MM.1S (cell line): ENCODE data around the gene LGALS3BP.

Experiments used
- EZH2 ChIP-seq: fragments of 300-600 bp; sonication (generic); optimal IDR thresholded peaks from 2 replicates; pipeline ENCODE3; 2017; ENCODE audit warnings: low read depth, mild to moderate bottlenecking, antibody characterized with exemption, low read length, mixed read lengths
- TF ChIP-seq, protein P1 (sequence below): fragments of 300-600 bp; sonication (generic); IDR thresholded peaks from 2 replicates; pipeline ENCODE4 v1.5.1; 2016; ENCODE audit warnings: antibody characterized with exemption, low read length, mixed read lengths

DNA sequence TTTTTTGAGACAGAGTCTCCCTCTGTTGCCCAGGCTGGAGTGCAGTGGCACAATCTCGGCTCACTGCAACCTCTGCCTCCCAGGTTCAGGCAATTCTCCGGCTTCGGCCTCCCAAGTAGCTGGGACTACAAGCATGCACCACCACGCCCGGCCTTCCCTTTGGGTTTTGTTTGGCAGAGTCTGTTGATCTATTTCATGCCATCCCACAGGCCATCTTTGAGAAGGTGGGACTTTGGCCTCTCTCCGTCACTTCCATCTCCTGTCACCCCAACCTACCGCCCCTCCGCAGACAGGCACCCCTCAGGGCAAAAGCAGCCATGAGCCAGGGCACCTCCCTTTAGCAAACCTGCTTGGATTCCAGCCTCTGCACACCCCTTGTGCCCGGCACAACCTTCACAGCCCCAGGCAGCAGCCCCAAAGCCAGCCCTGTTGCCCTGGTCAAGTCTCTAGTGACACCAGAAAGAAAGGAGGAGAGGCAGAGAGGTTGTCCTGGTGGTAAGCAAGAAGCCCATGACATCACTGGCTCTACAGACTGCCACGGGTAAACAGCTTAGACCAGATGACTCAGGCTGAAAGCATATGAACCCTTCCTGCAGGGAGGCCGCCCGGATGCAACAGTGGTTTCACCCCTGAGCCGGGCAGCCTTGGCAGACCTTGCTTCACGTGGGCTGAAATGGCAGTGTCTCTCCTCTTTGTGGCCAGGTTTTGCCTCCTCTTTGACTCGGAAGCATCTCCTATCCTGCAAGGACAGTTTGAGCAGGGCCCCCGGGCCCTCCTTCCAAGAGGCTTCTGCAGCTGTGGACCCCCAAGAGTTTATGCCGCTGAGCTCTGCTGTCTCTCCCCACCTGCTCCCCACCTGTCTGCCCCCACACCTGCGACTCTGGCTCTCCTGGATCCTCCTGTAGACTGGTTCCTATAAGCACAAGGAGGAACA is 46.4 kb downstream of the LGALS3BP start:
- TF ChIP-seq, protein P1, sequence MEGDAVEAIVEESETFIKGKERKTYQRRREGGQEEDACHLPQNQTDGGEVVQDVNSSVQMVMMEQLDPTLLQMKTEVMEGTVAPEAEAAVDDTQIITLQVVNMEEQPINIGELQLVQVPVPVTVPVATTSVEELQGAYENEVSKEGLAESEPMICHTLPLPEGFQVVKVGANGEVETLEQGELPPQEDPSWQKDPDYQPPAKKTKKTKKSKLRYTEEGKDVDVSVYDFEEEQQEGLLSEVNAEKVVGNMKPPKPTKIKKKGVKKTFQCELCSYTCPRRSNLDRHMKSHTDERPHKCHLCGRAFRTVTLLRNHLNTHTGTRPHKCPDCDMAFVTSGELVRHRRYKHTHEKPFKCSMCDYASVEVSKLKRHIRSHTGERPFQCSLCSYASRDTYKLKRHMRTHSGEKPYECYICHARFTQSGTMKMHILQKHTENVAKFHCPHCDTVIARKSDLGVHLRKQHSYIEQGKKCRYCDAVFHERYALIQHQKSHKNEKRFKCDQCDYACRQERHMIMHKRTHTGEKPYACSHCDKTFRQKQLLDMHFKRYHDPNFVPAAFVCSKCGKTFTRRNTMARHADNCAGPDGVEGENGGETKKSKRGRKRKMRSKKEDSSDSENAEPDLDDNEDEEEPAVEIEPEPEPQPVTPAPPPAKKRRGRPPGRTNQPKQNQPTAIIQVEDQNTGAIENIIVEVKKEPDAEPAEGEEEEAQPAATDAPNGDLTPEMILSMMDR: no peak
- TF ChIP-seq EZH2: no peak
